GM12801 (cell line): ENCODE results near the gene URB2.

Experiments used
- TF ChIP-seq, protein P1 (sequence below): IDR thresholded peaks from one replicate; pipeline ENCODE4 v1.5.1; 2011; ENCODE audit warnings: control low read depth; ENCODE audit not compliant: insufficient read length; ENCODE audit errors: extremely low read depth

Gene URB2

DNA sequence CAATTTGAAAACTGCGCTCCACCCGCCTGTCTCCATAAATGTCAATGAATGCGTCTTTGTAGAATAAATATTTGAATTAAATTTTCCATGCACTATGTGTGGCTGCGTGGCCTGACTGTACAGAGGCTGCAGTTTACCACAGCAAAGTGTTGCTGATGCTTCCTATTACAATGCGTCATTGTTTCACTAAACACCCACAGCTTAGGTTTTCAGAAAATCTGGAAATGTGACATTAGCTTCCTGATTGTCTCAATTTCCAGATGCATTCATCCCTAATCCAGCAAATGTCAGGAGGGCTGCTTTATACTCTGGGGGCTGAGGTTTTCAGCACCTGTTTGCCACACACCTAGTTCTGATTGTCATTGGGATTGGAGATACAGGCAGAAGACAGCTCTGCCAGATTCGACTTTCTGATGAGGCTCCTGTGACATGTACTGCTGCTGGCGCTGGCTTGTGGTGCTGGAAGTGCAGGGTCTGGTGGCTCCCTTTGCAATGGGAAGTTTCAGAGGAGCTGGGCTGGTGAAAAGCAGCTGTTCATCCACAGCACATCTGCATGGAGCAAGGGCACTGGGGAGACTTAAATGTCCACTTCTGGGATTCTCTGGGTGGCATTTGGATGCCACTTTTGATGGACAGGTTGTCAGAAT is 40.0 kb downstream of the URB2 start:
- TF ChIP-seq, protein P1, sequence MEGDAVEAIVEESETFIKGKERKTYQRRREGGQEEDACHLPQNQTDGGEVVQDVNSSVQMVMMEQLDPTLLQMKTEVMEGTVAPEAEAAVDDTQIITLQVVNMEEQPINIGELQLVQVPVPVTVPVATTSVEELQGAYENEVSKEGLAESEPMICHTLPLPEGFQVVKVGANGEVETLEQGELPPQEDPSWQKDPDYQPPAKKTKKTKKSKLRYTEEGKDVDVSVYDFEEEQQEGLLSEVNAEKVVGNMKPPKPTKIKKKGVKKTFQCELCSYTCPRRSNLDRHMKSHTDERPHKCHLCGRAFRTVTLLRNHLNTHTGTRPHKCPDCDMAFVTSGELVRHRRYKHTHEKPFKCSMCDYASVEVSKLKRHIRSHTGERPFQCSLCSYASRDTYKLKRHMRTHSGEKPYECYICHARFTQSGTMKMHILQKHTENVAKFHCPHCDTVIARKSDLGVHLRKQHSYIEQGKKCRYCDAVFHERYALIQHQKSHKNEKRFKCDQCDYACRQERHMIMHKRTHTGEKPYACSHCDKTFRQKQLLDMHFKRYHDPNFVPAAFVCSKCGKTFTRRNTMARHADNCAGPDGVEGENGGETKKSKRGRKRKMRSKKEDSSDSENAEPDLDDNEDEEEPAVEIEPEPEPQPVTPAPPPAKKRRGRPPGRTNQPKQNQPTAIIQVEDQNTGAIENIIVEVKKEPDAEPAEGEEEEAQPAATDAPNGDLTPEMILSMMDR = no peak

DNA sequence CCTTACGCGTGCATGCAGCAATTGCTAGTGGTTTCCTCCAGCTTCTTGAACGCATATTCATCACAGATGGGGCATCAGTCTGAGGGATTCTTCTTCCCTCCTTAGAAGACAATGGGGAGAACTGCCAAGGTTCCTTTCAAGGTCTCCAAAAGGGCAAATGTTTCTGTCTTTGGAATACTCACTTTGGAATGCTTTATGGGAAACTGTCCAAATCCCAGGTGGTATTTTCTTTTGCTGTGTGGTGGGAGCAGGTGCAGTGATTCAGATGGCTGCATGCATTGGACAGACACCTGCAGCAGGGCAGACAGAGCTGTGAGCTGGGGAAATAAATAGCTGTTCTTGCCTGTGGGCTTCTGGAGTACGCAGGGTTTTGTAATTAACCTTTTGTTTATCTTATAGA is 40.5 kb downstream of the URB2 start:
- TF ChIP-seq, protein P1 = no peak

- TF ChIP-seq, protein P1 = no peak
These were observed 43.3 kb downstream of the URB2 start for GRCh38 chr1:229669333-229669732.

DNA sequence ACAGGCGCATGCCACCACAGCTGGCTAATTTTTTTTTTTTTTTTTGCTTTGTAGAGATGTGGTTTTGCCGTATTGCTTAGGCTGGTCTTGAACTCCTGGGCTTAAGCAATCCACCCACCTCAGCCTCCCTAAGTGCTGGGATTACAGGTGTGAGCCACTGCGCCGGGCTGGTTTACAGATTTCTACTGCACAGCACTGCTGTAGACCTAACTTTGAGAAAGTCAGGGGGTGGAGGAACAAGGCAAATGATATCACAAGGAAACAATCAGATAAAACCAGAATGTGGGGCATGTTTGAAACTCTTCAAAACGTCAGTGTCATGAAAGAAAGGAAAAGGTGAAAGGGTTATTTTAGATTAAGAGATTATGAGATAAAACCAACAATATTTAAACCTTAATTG is 45.3 kb downstream of the URB2 start:
- TF ChIP-seq, protein P1 = no peak

DNA sequence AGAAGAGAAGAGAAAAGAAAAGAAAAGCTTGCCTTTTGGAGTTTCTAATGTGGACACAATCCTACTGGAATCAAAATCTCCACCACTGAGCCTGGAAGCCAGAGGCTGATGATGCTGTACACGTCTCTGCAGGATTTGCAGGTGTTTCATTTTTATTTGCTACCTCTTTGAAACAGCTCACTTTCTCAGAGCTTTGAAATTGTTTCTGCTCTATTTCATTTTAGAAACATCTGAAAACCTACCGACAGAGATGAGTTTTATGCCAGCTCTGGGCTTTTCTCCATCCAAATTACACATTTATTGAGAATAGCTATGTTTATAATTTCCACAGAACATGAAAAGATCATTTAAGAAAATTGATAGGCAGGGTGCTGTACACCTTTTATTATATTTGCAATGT is 46.2 kb downstream of the URB2 start:
- TF ChIP-seq, protein P1 = no peak

DNA sequence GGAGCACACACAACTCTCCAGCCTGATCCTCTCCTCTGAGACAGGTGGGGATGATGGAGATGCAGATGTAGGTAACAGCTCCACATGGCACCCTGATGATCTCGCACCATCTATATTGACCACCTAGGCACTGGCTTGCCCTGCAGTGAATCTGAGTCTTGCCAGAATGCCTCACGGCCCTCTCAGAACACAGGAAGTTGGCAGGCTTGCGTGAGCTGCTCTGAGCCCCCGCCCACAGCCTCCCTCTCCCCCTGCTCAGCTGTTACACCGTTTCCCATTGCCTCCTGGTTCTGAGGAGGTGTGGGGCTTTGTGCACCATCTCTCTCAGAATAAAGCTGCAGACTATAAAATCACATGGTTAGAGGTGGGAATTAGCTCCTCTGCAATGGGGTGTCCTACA is 48.0 kb downstream of the URB2 start:
- TF ChIP-seq, protein P1 = no peak

GRCh38 chr1:229675396-229675795 is 49.3 kb downstream of the URB2 start:
- TF ChIP-seq, protein P1 = no peak
